ENCODE results near the gene IDI1. TPM values are rescaled to one million over a fixed set of nuclear protein-coding genes. Genes with fewer than 3 reads are reported as not detected.

Gene IDI1
- total and polyA plus RNA-seq, 4 donors: 18.9 to 43.3 (median 33.9) TPM

DNA sequence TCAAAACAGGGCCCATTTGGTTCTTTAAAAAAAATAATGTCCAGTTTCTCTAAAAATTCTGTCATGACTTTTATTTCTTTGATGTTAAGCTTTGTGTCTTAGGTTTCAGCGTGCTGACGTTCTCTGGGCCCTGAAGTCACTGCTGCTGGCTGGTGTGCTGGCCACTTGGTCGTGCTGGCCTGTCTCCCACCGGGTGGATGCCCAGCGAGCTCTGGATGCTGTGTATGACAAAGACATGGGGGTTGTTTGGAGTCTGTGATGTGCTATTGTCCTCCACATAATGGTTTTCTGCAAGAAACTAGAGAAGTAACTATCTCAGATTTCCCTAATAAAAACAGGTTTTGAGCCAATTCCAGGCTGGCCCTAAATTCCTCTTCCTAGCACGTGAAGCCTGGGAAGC is 13.7 kb downstream of the IDI1 start:
- DNase-seq: no peak
- H3K9me3 ChIP-seq (ENCODE audit: control insufficient read depth, low read length): no peaks in the 10 kb centered on the region
- no peak for ATAC-seq (ENCODE audit: low FRiP score)
- no peak overlapping the region for H3K4me3 ChIP-seq (ENCODE audit: low read length in 2 of 2)
- intact Hi-C loops (cut with DNase I): no loop called here
- 60 to 67% methylated on average over 6 of the region's 6 CpGs for WGBS, 2 donors
- no peak overlapping the region for H3K27ac ChIP-seq (ENCODE audit: low read depth in 1 of 2, low read length in 2 of 2)
- H3K27me3 ChIP-seq (ENCODE audit: control insufficient read depth in 1 of 2, insufficient read depth in 2 of 2, low read length in 1 of 2): no peaks in the 10 kb centered on the region
- H3K36me3 ChIP-seq (ENCODE audit: control insufficient read depth in 1 of 2, insufficient read depth in 2 of 2, low read length in 1 of 2): peaks cover 0 to 3% of the 10 kb centered on the region in 2 donors
- H3K4me1 ChIP-seq (ENCODE audit: control insufficient read depth in 1 of 2, insufficient read depth in 2 of 2, low read length in 2 of 2): no peaks in the 10 kb centered on the region

DNA sequence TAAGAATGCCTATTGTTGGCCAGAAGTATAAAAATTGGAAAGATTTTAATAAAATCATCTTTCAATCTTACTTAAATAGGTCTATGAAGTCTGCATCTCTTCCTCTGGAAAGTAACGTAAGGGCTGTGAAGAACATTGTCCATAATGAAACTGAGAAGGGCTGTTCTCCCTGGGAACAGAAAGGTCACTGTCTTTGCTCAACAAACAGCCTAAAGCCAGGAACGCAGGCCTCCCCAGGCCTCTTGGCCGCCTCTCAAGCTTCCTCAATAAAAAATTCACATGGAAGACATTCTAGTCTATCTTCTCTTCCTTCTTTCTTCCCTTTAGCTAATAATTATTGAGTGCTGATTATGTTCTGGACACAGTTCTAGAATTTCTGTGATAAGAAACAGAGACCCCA is 14.2 kb downstream of the IDI1 start:
- Histone ChIP-seq H3K27ac (ENCODE audit: low read depth in 1 of 2, low read length in 2 of 2) (no peak overlapping the region), H3K4me3 (ENCODE audit: low read length in 2 of 2) (no peak overlapping the region), H3K27me3 (ENCODE audit: control insufficient read depth in 1 of 2, insufficient read depth in 2 of 2, low read length in 1 of 2) (no peaks in the 10 kb centered on the region), H3K9me3 (ENCODE audit: control insufficient read depth, low read length) (no peaks in the 10 kb centered on the region), H3K4me1 (ENCODE audit: control insufficient read depth in 1 of 2, insufficient read depth in 2 of 2, low read length in 2 of 2) (no peaks in the 10 kb centered on the region), H3K36me3 (ENCODE audit: control insufficient read depth in 1 of 2, insufficient read depth in 2 of 2, low read length in 1 of 2) (peaks cover 0 to 2% of the 10 kb centered on the region in 2 donors)
- DNase-seq (no peak), ATAC-seq (ENCODE audit: low FRiP score) (no peak)
- WGBS, 2 donors: 91% methylated on average over 3 of the region's 3 CpGs
- intact Hi-C loops (cut with DNase I): no loop called here

DNA sequence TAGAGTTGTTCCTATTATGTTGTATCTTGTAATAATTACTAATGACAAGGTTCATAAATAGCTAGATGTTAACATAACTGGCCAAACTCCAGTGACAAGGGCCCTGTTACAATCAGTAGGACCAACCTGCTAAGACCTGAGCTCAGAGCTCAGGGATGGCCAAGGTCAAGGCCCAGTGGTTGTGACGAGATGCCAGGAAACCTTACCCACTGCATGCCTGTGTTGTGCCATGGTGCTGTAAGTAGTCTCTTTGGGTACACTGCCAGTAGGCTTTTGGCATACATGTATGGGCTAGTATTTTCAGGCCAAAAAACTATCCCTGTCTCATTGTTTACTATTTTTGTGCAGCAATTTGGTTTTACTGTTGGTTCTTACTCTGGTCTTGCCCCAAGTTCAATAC is 15.3 kb downstream of the IDI1 start:
- Histone ChIP-seq H3K36me3 (ENCODE audit: control insufficient read depth in 1 of 2, insufficient read depth in 2 of 2, low read length in 1 of 2) (peaks cover 0 to 2% of the 10 kb centered on the region in 2 donors), H3K9me3 (ENCODE audit: control insufficient read depth, low read length) (no peaks in the 10 kb centered on the region), H3K27ac (ENCODE audit: low read depth in 1 of 2, low read length in 2 of 2) (no peak overlapping the region), H3K27me3 (ENCODE audit: control insufficient read depth in 1 of 2, insufficient read depth in 2 of 2, low read length in 1 of 2) (no peaks in the 10 kb centered on the region), H3K4me1 (ENCODE audit: control insufficient read depth in 1 of 2, insufficient read depth in 2 of 2, low read length in 2 of 2) (no peaks in the 10 kb centered on the region), H3K4me3 (ENCODE audit: low read length in 2 of 2) (no peak overlapping the region)
- intact Hi-C loops (cut with DNase I): no loop called here
- no peak for DNase-seq
- WGBS, 2 donors: 74 to 86% methylated on average over 1 of the region's 1 CpG
- ATAC-seq (ENCODE audit: low FRiP score): no peak

DNA sequence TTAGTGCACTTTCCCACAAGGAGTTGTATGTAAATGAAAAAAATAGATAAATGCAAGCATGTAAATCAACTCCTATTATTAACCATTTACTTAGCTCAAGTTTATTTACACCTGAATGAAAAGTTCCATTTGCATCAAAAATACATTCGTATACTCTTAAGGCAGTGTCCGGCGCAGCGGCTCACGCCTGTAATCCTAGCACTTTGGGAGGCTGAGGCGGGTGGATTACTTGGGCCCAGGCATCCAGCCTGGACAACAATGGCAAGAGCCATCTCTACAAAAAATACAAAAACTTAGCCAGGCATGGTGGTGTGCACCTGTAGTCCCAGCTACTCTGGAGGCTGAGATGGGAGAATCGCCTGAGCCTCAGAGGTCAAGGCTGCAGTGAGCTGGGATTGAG is 19.1 kb downstream of the IDI1 start:
- H3K4me3 ChIP-seq (ENCODE audit: low read length in 2 of 2): no peak overlapping the region
- H3K36me3 ChIP-seq (ENCODE audit: control insufficient read depth in 1 of 2, insufficient read depth in 2 of 2, low read length in 1 of 2): no peaks in the 10 kb centered on the region
- H3K9me3 ChIP-seq (ENCODE audit: control insufficient read depth, low read length): no peaks in the 10 kb centered on the region
- ATAC-seq (ENCODE audit: low FRiP score) (no peak), DNase-seq (no peak)
- H3K4me1 ChIP-seq (ENCODE audit: control insufficient read depth in 1 of 2, insufficient read depth in 2 of 2, low read length in 2 of 2): no peaks in the 10 kb centered on the region
- 96% methylated on average over 7 of the region's 7 CpGs for WGBS, 2 donors
- H3K27me3 ChIP-seq (ENCODE audit: control insufficient read depth in 1 of 2, insufficient read depth in 2 of 2, low read length in 1 of 2): no peaks in the 10 kb centered on the region
- intact Hi-C loops (cut with DNase I): no loop called here
- H3K27ac ChIP-seq (ENCODE audit: low read depth in 1 of 2, low read length in 2 of 2): no peak overlapping the region

DNA sequence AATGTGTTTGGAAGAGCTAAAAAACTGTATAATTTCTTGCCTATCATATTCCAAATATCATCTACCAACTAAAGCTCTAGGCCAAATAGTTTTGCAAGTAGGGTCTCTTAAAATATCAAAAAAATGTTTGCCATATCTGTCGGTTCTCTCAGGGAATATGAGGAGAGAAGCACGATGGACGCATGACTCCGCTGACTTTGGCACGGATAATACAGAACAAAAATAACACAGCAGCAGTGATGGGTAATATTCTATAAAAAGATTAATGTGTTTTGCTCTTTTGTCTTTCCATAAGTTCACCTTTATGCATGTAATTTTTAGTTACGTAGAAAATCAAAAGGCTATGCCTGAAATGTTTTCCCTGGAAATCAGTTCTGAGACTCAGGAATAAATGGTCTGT is 22.3 kb downstream of the IDI1 start:
- Histone ChIP-seq H3K36me3 (ENCODE audit: control insufficient read depth in 1 of 2, insufficient read depth in 2 of 2, low read length in 1 of 2) (no peaks in the 10 kb centered on the region), H3K4me1 (ENCODE audit: control insufficient read depth in 1 of 2, insufficient read depth in 2 of 2, low read length in 2 of 2) (no peaks in the 10 kb centered on the region), H3K9me3 (ENCODE audit: control insufficient read depth, low read length) (no peaks in the 10 kb centered on the region), H3K27me3 (ENCODE audit: control insufficient read depth in 1 of 2, insufficient read depth in 2 of 2, low read length in 1 of 2) (no peaks in the 10 kb centered on the region), H3K4me3 (ENCODE audit: low read length in 2 of 2) (no peak overlapping the region), H3K27ac (ENCODE audit: low read depth in 1 of 2, low read length in 2 of 2) (no peak overlapping the region)
- 30 to 39% methylated on average over 6 of the region's 6 CpGs for WGBS, 2 donors
- intact Hi-C loops (cut with DNase I): no loop called here
- no peak for ATAC-seq (ENCODE audit: low FRiP score)
- no peak for DNase-seq

DNA sequence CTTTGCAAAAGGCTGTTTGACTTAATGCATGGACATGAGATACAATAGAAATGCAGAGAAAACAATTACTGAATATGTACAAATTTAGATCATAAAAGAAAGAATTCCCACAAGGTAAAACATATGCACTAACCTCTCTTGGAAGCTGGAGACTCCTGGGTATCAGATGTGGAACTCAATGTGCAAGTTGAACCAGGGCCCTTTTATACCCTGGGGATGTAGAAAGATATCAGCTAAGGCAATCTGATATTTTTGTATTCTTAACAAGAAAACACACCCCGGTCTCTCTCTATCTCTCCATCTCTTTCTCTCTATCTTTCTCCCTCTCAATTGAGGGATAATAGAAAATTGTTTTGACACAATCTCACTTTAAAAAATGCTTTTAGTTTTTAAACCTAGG is 23.2 kb downstream of the IDI1 start, which contains the start of gene IDI2:
Gene IDI2, minus strand, starts transcription at position 177 of the 400 bp plus-strand sequence. CDS start 1,136 bp downstream, outside the sequence.
- H3K27me3 ChIP-seq (ENCODE audit: control insufficient read depth in 1 of 2, insufficient read depth in 2 of 2, low read length in 1 of 2): no peaks in the 10 kb centered on the region
- no peak within 1 kb of the TSS for H3K4me3 ChIP-seq (ENCODE audit: low read length in 2 of 2)
- no peak within 1 kb of the TSS for H3K27ac ChIP-seq (ENCODE audit: low read depth in 1 of 2, low read length in 2 of 2)
- H3K4me1 ChIP-seq (ENCODE audit: control insufficient read depth in 1 of 2, insufficient read depth in 2 of 2, low read length in 2 of 2): no peaks in the 10 kb centered on the region
- DNase-seq (no peak), ATAC-seq (ENCODE audit: low FRiP score) (no peak)
- H3K36me3 ChIP-seq (ENCODE audit: control insufficient read depth in 1 of 2, insufficient read depth in 2 of 2, low read length in 1 of 2): no peaks in the 10 kb centered on the region
- no peaks in the 10 kb centered on the region for H3K9me3 ChIP-seq (ENCODE audit: control insufficient read depth, low read length)
- intact Hi-C loops (cut with DNase I): no loop called here
- WGBS, 2 donors: 50 to 53% methylated on average over 1 of the region's 1 CpG

DNA sequence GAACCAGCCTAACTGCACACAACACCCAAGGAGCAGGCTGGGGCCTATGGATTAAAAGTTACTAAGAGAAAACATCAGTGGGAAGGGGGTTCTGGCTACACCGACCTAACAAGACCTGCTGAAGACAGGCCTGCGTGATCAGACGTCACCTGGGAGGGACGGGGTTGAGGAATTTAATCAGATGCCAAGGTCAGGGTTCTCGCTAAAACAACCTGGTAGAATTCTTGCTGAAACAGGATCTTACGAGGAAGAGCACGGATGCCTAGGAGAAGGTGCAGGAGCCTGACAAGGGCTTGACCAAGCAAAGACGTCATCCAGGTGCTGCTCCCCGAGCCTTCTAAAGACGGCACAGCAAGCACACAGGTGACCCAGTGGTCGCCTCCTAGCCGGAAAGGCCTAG is 24.8 kb downstream of the IDI1 start:
- no peak overlapping the region for H3K27ac ChIP-seq (ENCODE audit: low read depth in 1 of 2, low read length in 2 of 2)
- H3K9me3 ChIP-seq (ENCODE audit: control insufficient read depth, low read length): no peaks in the 10 kb centered on the region
- DNase-seq (no peak), ATAC-seq (ENCODE audit: low FRiP score) (no peak)
- H3K4me1 ChIP-seq (ENCODE audit: control insufficient read depth in 1 of 2, insufficient read depth in 2 of 2, low read length in 2 of 2): no peaks in the 10 kb centered on the region
- no peak overlapping the region for H3K4me3 ChIP-seq (ENCODE audit: low read length in 2 of 2)
- no peaks in the 10 kb centered on the region for H3K27me3 ChIP-seq (ENCODE audit: control insufficient read depth in 1 of 2, insufficient read depth in 2 of 2, low read length in 1 of 2)
- intact Hi-C loops (cut with DNase I): no loop called here
- 93 to 95% methylated on average over 12 of the region's 12 CpGs for WGBS, 2 donors
- peaks cover 0 to 2% of the 10 kb centered on the region in 2 donors for H3K36me3 ChIP-seq (ENCODE audit: control insufficient read depth in 1 of 2, insufficient read depth in 2 of 2, low read length in 1 of 2)

DNA sequence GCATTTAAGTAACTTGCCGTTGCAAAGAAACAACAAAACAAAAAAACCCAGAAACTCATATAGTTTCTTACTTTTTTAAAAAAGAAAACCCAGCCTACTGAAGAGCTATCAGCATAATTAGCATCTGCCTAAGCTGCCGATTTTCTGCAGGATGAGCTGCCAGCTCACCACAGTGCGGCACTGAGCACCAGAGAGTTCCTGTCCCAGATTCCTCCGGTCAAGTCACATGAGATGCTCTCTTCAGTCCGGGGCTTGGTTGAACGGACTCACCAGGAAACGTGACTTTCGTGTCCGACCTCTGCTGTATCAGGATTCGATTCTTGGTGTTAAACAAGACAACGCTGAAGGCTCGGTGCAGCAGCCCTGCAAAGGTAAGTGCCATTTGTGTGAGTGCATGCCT is 26.5 kb downstream of the IDI1 start:
- intact Hi-C loops (cut with DNase I): no loop called here
- peaks cover 0 to 2% of the 10 kb centered on the region in 2 donors for H3K36me3 ChIP-seq (ENCODE audit: control insufficient read depth in 1 of 2, insufficient read depth in 2 of 2, low read length in 1 of 2)
- H3K9me3 ChIP-seq (ENCODE audit: control insufficient read depth, low read length): no peaks in the 10 kb centered on the region
- no peak overlapping the region for H3K27ac ChIP-seq (ENCODE audit: low read depth in 1 of 2, low read length in 2 of 2)
- no peak overlapping the region for H3K4me3 ChIP-seq (ENCODE audit: low read length in 2 of 2)
- DNase-seq: no peak
- no peaks in the 10 kb centered on the region for H3K27me3 ChIP-seq (ENCODE audit: control insufficient read depth in 1 of 2, insufficient read depth in 2 of 2, low read length in 1 of 2)
- no peak for ATAC-seq (ENCODE audit: low FRiP score)
- 66 to 81% methylated on average over 12 of the region's 12 CpGs for WGBS, 2 donors
- no peaks in the 10 kb centered on the region for H3K4me1 ChIP-seq (ENCODE audit: control insufficient read depth in 1 of 2, insufficient read depth in 2 of 2, low read length in 2 of 2)

DNA sequence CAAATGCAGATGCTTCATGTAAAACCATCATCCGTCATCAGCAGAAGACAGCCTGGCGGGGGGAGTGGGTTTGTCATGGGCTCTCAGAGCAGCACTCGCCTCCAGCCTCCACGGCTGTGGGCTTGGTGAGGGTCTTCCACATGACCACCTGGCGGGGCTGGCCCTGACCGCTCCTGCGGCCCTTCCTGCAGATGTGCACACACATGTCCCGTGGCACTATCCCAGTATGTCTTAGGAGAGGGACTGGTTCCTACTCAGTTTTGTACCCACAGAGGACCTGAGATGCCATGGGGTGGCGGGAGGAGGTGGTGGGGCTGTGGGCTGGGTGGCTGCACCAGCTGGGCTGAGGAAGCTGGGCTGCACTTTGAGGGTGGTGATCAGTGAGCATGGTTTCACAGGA is 28.0 kb downstream of the IDI1 start:
- no peaks in the 10 kb centered on the region for H3K9me3 ChIP-seq (ENCODE audit: control insufficient read depth, low read length)
- ATAC-seq (ENCODE audit: low FRiP score) (no peak), DNase-seq (no peak)
- intact Hi-C loops (cut with DNase I): no loop called here
- H3K27me3 ChIP-seq (ENCODE audit: control insufficient read depth in 1 of 2, insufficient read depth in 2 of 2, low read length in 1 of 2): no peaks in the 10 kb centered on the region
- H3K27ac ChIP-seq (ENCODE audit: low read depth in 1 of 2, low read length in 2 of 2): no peak overlapping the region
- no peak overlapping the region for H3K4me3 ChIP-seq (ENCODE audit: low read length in 2 of 2)
- WGBS, 2 donors: 90 to 94% methylated on average over 9 of the region's 9 CpGs
- H3K4me1 ChIP-seq (ENCODE audit: control insufficient read depth in 1 of 2, insufficient read depth in 2 of 2, low read length in 2 of 2): no peaks in the 10 kb centered on the region
- peaks cover 0 to 7% of the 10 kb centered on the region in 2 donors for H3K36me3 ChIP-seq (ENCODE audit: control insufficient read depth in 1 of 2, insufficient read depth in 2 of 2, low read length in 1 of 2)

Measured in aorta (tissue), 5 donors.